SK-N-MC (cell line): ENCODE results near the gene TENT5C.

Source experiments
- EZH2 ChIP-seq: fragments of 200-600 bp; sonication (generic); IDR thresholded peaks from one replicate; pipeline ENCODE4 v1.6.1; 2017; ENCODE audit warnings: antibody characterized with exemption
- FOXP2 ChIP-seq: optimal IDR thresholded peaks from 2 replicates; pipeline ENCODE3; 2011; ENCODE audit warnings: mild to moderate bottlenecking, moderate library complexity; ENCODE audit not compliant: insufficient read depth; ENCODE audit errors: extremely low read length, control extremely low read depth
- POLR2AphosphoS5 ChIP-seq: IDR thresholded peaks from 2 replicates; pipeline ENCODE4 v1.6.1; 2012; ENCODE audit warnings: mild to moderate bottlenecking, low read depth, low read length, borderline replicate concordance

- no peak for TF ChIP-seq POLR2AphosphoS5
- TF ChIP-seq EZH2, result no peak
- TF ChIP-seq FOXP2, result no peak
Measured at GRCh38 chr1:117648015-117648414, 42.2 kb downstream of the TENT5C start.
